ENCODE data around the gene GPR45.

DNA sequence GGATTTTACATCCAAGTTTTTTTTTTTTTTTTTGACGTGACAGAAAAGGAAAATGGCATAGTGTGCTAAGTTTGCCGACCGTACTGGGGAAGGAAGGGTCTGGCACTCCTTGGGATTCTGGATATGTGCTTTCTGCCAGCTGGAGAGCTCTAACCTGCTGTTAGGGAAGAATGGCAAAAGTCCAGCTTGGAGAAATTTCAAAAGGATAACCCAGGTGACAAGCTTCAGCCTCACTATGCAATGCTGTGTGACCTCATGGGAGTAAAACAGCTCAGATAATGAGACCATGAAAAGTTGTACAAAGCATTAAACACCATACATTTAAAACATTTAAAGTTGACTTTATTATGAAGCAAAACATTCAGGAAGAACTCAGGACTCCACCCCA, 10.3 kb upstream of the GPR45 start:
- TF ChIP-seq SMC3 (conservative IDR thresholded peaks at IDR 0.05; ENCODE audit: poor library complexity) (no peak), TAF1 (IDR thresholded peaks at IDR 0.05; ENCODE audit: low read depth) (no peak)
- TF ChIP-seq, protein P1, sequence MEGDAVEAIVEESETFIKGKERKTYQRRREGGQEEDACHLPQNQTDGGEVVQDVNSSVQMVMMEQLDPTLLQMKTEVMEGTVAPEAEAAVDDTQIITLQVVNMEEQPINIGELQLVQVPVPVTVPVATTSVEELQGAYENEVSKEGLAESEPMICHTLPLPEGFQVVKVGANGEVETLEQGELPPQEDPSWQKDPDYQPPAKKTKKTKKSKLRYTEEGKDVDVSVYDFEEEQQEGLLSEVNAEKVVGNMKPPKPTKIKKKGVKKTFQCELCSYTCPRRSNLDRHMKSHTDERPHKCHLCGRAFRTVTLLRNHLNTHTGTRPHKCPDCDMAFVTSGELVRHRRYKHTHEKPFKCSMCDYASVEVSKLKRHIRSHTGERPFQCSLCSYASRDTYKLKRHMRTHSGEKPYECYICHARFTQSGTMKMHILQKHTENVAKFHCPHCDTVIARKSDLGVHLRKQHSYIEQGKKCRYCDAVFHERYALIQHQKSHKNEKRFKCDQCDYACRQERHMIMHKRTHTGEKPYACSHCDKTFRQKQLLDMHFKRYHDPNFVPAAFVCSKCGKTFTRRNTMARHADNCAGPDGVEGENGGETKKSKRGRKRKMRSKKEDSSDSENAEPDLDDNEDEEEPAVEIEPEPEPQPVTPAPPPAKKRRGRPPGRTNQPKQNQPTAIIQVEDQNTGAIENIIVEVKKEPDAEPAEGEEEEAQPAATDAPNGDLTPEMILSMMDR (IDR thresholded peaks at IDR 0.05; ENCODE audit: poor library complexity, severe bottlenecking), result no peak
